Activated naive CD4-positive, alpha-beta T cell treated with anti-CD3 and anti-CD28 coated beads, Interleukin-2, amount 10 ng/mL, durations not matched to agents 7 days and 5 days (primary cell): ENCODE measurements around the gene C1orf232.

Experiments used
- CTCF ChIA-PET: fragments of 350-600 bp; sonication (Branson Sonifier 250); formaldehyde crosslinking; loops from one replicate; lab custom pipeline; 2021; ENCODE audit warnings: antibody characterized with exemption; lab: Charles Lee
- DNase-seq: peaks from one replicate; pipeline ENCODE4 v3.0.0-alpha.2; 2020
- H3K27ac Mint-ChIP-seq: one replicate; pipeline ENCODE4 v1.8.0; 2021; ENCODE audit warnings: mild to moderate bottlenecking, moderate library complexity, mixed read lengths
- H3K27me3 Mint-ChIP-seq: one replicate; pipeline ENCODE4 v1.8.0; 2021; ENCODE audit warnings: mild to moderate bottlenecking, mixed read lengths
- H3K36me3 Mint-ChIP-seq: one replicate; pipeline ENCODE4 v1.8.0; 2021; ENCODE audit warnings: mixed read lengths
- H3K4me1 Mint-ChIP-seq: one replicate; pipeline ENCODE4 v1.8.0; 2021; ENCODE audit warnings: mixed read lengths
- H3K4me3 Mint-ChIP-seq: one replicate; pipeline ENCODE4 v1.8.0; 2021; ENCODE audit warnings: mild to moderate bottlenecking, moderate library complexity, mixed read lengths
- H3K9me3 Mint-ChIP-seq: one replicate; pipeline ENCODE4 v1.8.0; 2021; ENCODE audit warnings: mixed read lengths

The C1orf232 gene

DNA sequence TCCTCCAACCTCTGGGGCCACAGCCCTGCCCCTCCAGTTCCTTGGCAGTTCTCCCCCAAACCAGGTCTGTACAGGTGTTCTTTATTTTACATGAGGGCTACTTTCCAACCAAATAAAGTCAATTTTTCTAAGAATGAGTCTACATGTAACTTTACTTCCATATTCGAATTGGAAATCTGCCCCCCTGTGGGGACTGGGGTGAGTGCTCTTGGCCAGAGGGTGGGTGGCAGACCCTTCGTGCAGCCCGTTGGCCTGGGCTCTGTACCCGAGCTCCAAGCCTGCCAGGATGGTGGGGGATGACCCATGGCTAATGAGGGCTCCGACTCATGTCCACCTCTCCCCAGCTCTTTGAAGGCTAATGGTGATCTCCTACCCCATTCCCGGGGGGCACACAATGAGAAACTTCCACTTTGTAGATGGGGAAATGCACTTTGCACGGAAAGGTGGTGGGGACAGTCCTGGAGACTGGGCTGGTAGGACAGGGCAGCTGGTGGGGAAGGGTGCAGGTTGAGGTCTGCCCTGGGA, 21.1 kb upstream of the C1orf232 start:
- peaks cover 45% of the 10 kb centered on the region for H3K27me3 Mint-ChIP-seq
- peaks cover 38% of the 10 kb centered on the region for H3K4me1 Mint-ChIP-seq
- H3K9me3 Mint-ChIP-seq = no peaks in the 10 kb centered on the region
- no peak for DNase-seq
- peaks cover 1% of the 10 kb centered on the region for H3K36me3 Mint-ChIP-seq
- CTCF ChIA-PET = interaction anchor here (0.7 to 2.4 kb wide), 7 partner anchors 20 to 205 kb away, joined by 3 to 7 read pairs (median 3); partner anchors contain the start of gene CEP85
- no peak overlapping the region for H3K4me3 Mint-ChIP-seq
- no peak overlapping the region for H3K27ac Mint-ChIP-seq

DNA sequence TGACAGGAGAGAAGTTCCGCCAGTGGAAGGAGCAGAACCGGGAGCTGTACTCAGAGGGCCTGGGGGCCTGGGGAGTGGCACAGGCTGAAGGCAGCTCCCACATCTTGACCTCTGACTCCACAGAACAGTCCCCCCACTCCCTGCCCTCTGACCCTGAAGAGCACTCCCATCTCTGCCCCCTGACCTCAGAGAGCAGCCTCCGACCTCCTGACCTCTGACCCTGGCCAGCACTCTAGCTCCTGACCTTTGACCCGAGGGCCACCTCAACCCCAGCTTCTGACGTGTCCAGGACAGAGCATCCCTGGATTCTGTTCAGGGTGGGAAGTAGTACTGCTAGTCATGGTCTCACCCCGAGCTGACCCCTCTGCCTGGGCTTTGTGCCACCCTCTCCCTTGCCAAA, 20.6 kb upstream of the C1orf232 start:
- no peak for DNase-seq
- Mint-ChIP-seq H3K27ac (no peak overlapping the region), H3K9me3 (no peaks in the 10 kb centered on the region), H3K4me3 (no peak overlapping the region), H3K4me1 (peaks cover 37% of the 10 kb centered on the region), H3K36me3 (peaks cover 1% of the 10 kb centered on the region), H3K27me3 (peaks cover 41% of the 10 kb centered on the region)
- CTCF ChIA-PET = interaction anchor here (0.7 to 2.4 kb wide), 7 partner anchors 20 to 205 kb away, joined by 3 to 7 read pairs (median 3); partner anchors contain the start of gene CEP85

DNA sequence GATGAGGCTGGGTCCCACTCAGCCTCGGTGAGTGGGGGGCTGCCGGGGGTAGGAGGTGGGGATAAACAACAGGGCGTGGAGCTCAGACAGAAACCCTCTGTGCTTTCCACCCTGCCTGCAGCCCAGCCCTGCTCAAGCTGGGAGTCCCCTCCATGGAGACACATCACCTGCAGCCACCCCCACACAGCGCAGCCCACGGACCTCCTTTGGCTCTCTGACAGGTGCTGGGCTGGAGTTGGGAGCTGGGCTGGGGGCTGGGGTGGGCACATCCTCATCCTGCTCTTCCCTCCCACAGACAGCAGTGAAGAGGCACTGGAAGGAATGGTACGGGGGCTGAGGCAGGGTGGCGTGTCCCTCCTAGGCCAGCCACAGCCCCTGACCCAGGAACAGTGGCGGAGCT, 19.7 kb upstream of the C1orf232 start:
- peaks cover 29% of the 10 kb centered on the region for H3K4me1 Mint-ChIP-seq
- peaks cover 41% of the 10 kb centered on the region for H3K27me3 Mint-ChIP-seq
- CTCF ChIA-PET = interaction anchor here (2.0 to 2.4 kb wide), 3 partner anchors 19 to 47 kb away, joined by 6 to 7 read pairs (median 7); partner anchors contain the start of genes C1orf232, CEP85 and ZNF593
- no peaks in the 10 kb centered on the region for H3K9me3 Mint-ChIP-seq
- no peak overlapping the region for H3K27ac Mint-ChIP-seq
- H3K36me3 Mint-ChIP-seq = peaks cover 1% of the 10 kb centered on the region
- DNase-seq = no peak
- H3K4me3 Mint-ChIP-seq = no peak overlapping the region

DNA sequence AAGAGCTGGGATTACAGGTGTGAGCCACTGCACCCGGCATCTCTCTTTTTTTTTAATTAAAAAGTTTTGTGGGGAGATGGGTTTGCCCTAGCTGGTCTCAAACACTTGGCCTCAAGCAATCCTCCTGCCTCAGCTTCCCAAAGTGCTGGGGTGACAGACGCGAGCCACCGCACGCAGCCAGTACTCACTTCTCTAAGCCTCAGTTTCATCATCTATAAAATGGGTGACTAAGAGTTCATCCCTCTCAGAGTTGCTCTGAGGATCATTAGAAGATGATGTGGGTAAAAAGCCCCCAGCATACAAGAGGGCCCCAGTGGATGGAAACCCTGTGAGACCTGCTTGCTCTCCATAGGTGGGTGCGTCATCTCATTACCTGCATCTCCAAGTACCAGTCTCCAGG, 19.1 kb upstream of the C1orf232 start:
- DNase-seq = no peak
- no peak overlapping the region for H3K4me3 Mint-ChIP-seq
- peaks cover 23% of the 10 kb centered on the region for H3K4me1 Mint-ChIP-seq
- no peak overlapping the region for H3K27ac Mint-ChIP-seq
- peaks cover 1% of the 10 kb centered on the region for H3K36me3 Mint-ChIP-seq
- H3K9me3 Mint-ChIP-seq = no peaks in the 10 kb centered on the region
- peaks cover 35% of the 10 kb centered on the region for H3K27me3 Mint-ChIP-seq
- CTCF ChIA-PET = interaction anchor here (2.0 to 2.4 kb wide), 2 partner anchors 18 to 48 kb away, joined by 6 to 7 read pairs; partner anchors contain the start of genes C1orf232 and ZNF593

DNA sequence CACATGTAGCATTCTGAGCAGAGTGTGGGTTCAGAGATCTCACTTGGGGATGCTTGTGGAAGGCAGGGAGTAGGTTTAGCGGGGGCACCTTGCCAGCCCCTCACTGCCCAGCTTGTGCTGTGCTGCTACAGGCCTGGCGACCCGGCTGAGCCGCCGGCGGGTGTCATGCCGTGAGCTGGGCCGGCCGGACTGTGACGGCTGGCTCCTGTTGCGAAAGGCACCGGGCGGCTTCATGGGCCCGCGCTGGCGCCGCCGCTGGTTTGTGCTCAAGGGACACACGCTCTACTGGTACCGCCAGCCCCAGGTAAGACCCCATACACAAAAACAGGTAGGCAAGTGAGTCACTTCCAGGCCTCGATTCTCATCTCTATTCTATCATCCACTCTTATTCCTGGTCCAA, 16.1 kb upstream of the C1orf232 start:
- peaks cover 23% of the 10 kb centered on the region for H3K27me3 Mint-ChIP-seq
- no peaks in the 10 kb centered on the region for H3K4me1 Mint-ChIP-seq
- no peaks in the 10 kb centered on the region for H3K36me3 Mint-ChIP-seq
- DNase-seq = no peak
- CTCF ChIA-PET = no interaction called here
- no peaks in the 10 kb centered on the region for H3K9me3 Mint-ChIP-seq
- H3K4me3 Mint-ChIP-seq = no peak overlapping the region
- H3K27ac Mint-ChIP-seq = no peak overlapping the region

DNA sequence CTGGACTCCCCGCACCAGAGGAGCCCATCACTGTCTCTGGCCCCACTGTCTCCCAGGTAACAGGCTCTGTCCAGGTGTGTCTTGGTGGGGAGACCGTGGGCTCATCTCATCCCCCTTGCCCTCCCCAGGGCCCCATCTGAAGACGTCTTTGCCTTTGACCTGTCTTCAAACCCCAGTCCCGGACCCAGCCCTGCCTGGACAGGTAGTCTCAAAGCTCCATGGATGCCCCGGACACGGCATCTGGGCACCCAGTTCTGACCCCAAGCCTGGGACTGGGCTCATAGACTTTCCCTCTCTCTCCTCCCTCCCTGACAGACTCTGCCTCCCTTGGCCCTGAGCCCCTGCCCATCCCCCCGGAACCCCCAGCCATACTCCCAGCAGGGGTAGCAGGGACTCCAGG, 15.3 kb upstream of the C1orf232 start:
- Mint-ChIP-seq H3K4me1 (no peaks in the 10 kb centered on the region), H3K4me3 (no peak overlapping the region), H3K36me3 (no peaks in the 10 kb centered on the region), H3K27me3 (peaks cover 17% of the 10 kb centered on the region), H3K27ac (no peak overlapping the region), H3K9me3 (no peaks in the 10 kb centered on the region)
- CTCF ChIA-PET = no interaction called here
- no peak for DNase-seq

- Mint-ChIP-seq H3K4me3 (no peak overlapping the region), H3K4me1 (peaks cover under 1% of the 10 kb centered on the region), H3K36me3 (no peaks in the 10 kb centered on the region), H3K27me3 (peaks cover 17% of the 10 kb centered on the region), H3K9me3 (no peaks in the 10 kb centered on the region), H3K27ac (no peak overlapping the region)
- CTCF ChIA-PET = interaction anchor here (1.8 kb wide), 1 partner anchor 12 kb away, joined by 6 read pairs; the partner anchor contains the start of gene ZNF593
- no peak for DNase-seq
Measured at GRCh38 chr1:26182383-26182696, 13.6 kb upstream of the C1orf232 start.

DNA sequence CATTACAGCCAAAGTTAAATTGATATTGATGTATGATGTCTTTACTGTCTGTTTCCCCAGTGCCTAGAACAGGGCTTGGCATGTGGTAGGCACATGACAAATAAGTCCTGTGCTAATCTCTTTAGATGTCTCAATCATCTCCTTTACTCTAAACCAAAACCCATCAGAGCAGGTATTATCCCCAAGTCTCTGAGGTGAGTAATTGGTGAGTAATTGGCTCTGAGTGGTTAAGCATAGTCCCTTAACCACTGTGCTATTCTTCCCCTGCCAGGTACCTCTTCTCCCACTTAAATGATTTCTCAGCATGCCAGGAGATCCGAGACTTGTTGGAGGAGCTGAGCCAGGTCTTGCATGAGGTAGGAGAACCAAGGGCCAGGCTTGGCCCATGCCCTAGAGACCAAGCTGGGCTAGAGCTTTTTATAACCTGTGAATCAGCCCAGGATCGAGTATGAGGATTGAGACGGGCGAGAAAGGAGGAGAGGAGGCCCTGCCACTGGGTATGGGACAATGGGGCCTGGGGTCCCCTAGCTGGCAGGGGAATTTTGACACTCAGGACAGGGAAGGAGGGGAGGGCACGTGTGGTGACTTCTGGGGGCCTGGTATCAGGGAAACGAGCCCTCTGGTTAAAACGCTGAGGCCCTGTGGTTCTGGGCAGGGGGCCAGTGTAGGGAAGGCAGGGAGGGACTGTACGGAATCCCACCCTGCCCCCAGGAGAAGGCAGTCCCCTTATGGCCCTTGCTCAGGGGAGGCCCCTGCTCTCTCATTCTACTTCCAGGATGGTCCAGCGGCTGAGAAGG, 13.0 kb upstream of the C1orf232 start:
- H3K4me1 Mint-ChIP-seq = peaks cover 2% of the 10 kb centered on the region
- no peak for DNase-seq
- H3K27me3 Mint-ChIP-seq = peaks cover 13% of the 10 kb centered on the region
- no peak overlapping the region for H3K4me3 Mint-ChIP-seq
- CTCF ChIA-PET = interaction anchor here (1.8 kb wide), 1 partner anchor 12 kb away, joined by 6 read pairs; the partner anchor contains the start of gene ZNF593
- H3K27ac Mint-ChIP-seq = no peak overlapping the region
- no peaks in the 10 kb centered on the region for H3K9me3 Mint-ChIP-seq
- H3K36me3 Mint-ChIP-seq = no peaks in the 10 kb centered on the region

GRCh38 chr1:26180010-26180506, 11.3 kb upstream of the C1orf232 start:
- Mint-ChIP-seq H3K4me3 (no peak overlapping the region), H3K27ac (no peak overlapping the region), H3K4me1 (peaks cover 2% of the 10 kb centered on the region), H3K36me3 (no peaks in the 10 kb centered on the region), H3K9me3 (no peaks in the 10 kb centered on the region), H3K27me3 (peaks cover 11% of the 10 kb centered on the region)
- CTCF ChIA-PET = interaction anchor here (0.6 to 1.1 kb wide), 2 partner anchors 54 to 651 kb away, joined by 3 read pairs; partner anchors contain the start of gene CEP85
- no peak for DNase-seq

GRCh38 chr1:26177182-26177684, 8.5 kb upstream of the C1orf232 start, which contains the start of gene CNKSR1:
CNKSR1 (plus strand) TSS chr1:26177491; CDS start chr1:26177548, 57 bp downstream.
- H3K9me3 Mint-ChIP-seq = no peaks in the 10 kb centered on the region
- H3K36me3 Mint-ChIP-seq = no peaks in the 10 kb centered on the region
- CTCF ChIA-PET = interaction anchor here (1.2 kb wide), 1 partner anchor 99 kb away, joined by 4 read pairs; no protein-coding TSS in a partner anchor
- H3K27ac Mint-ChIP-seq = no peak within 1 kb of the TSS
- DNase-seq = no peak
- H3K4me3 Mint-ChIP-seq = peak within 1 kb of the TSS; percentile 66
- H3K4me1 Mint-ChIP-seq = peaks cover 2% of the 10 kb centered on the region
- H3K27me3 Mint-ChIP-seq = peaks cover 6% of the 10 kb centered on the region

DNA sequence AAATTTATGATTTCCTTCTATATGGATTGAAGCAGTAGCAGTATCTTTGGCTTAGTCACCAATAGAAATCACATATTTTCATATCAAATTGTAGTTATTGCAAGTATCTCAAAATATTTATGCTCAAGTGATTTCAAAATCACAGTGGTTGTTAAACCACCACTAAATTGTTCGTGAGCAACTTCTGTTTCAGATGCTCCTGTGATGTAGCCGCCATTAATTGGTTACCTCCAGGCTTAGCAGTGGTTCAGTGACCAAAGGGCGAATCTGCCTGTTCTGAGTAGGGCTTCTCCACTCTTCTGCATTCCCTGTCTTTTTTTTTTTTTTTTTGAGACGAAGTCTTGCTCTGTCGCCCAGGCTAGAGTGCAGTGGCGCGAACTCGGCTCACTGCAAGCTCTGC, 6.6 kb upstream of the C1orf232 start:
- Mint-ChIP-seq H3K4me1 (peaks cover 13% of the 10 kb centered on the region), H3K36me3 (no peaks in the 10 kb centered on the region), H3K27me3 (peaks cover 1% of the 10 kb centered on the region), H3K4me3 (no peak overlapping the region), H3K9me3 (no peaks in the 10 kb centered on the region), H3K27ac (no peak overlapping the region)
- DNase-seq = no peak
- CTCF ChIA-PET = interaction anchor here (1.0 kb wide), 1 partner anchor 39 kb away, joined by 3 read pairs; no protein-coding TSS in a partner anchor

DNA sequence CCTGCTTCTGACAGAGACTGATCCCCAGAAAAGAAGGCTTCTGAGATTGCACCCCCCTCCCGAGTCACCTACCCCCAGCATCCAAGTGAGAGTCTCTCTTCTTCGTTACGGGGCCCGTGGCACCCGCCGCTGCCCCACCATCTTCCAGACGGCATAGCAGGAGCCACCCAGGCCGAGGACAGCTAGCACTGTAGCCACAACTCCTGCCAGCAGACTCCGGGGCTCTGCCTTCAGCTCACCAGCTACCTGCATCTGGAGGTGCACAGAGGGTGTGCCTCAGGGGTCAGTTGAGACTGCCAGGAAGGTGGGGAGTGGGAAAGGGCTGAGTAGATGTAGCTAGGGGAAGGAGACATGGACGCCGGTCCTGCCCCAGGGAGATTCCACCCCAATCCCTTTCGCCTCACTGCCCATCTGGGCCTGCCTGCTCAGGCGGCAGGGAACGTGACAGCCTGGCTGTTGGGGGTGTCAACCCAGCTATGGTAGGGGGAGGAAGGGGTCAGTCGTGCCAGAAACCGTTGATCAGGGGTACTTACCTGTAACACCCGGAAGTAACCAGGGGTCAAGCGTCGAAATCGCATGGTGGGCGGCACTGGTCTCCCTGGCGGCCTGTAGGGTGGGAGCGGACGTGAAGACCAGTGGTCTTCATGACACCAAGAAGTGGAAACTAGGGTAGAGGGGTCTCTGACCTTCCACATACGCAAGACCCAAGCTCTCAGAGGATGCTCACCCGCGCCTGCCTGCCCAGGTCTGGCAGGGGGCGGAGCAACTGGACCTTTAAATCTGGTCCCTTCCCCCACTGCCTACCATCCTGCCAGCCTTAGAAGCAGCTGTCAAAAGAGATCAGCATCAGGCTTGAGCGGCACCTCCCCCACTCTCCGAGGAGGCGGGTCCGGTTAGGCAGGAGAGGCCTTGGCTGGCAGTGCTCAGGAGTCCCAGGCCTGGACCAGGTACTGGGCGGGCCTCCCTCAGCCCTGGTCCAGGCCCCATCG, 2.6 kb upstream of the C1orf232 start, which contains the start of gene ZNF593OS:
Gene ZNF593OS, minus strand, starts transcription at position 749 of the 989 bp plus-strand sequence. Its CDS starts 171 bp downstream, at position 578.
- H3K27me3 Mint-ChIP-seq = peaks cover 20% of the 10 kb centered on the region
- H3K4me3 Mint-ChIP-seq = peak within 1 kb of the TSS; percentile 85
- H3K9me3 Mint-ChIP-seq = no peaks in the 10 kb centered on the region
- DNase-seq = no peak
- peaks cover 27% of the 10 kb centered on the region for H3K4me1 Mint-ChIP-seq
- no peaks in the 10 kb centered on the region for H3K36me3 Mint-ChIP-seq
- H3K27ac Mint-ChIP-seq = no peak within 1 kb of the TSS
- CTCF ChIA-PET = interaction anchor here (0.6 to 3.8 kb wide), 7 partner anchors 26 to 246 kb away, joined by 3 to 36 read pairs (median 4); partner anchors contain the start of gene CEP85

- Mint-ChIP-seq H3K4me1 (peaks cover 33% of the 10 kb centered on the region), H3K9me3 (no peaks in the 10 kb centered on the region), H3K4me3 (peak overlapping the region; percentile 85), H3K27me3 (peaks cover 30% of the 10 kb centered on the region), H3K36me3 (no peaks in the 10 kb centered on the region), H3K27ac (peak overlapping the region; percentile 84)
- no peak for DNase-seq
- CTCF ChIA-PET = interaction anchor here (0.7 to 3.8 kb wide), 18 partner anchors 8 to 247 kb away, joined by 3 to 36 read pairs (median 4); partner anchors contain the start of gene CEP85
Measured at GRCh38 chr1:26170472-26170821, 1.7 kb upstream of the C1orf232 start.
